Left colon (tissue), 2 donors: ENCODE measurements around the gene ZNF429. TPM values are rescaled to one million over a fixed set of nuclear protein-coding genes. Genes with fewer than 3 reads are reported as not detected.
"Not testable (repeated sequence)": the region's sequence is repeated elsewhere in the genome, so short reads cannot be mapped to it uniquely, and the experiment has no call there.

ENCODE experiments used
- ATAC-seq: fragments of 200-7000 bp; cut with Tn5 transposase; one replicate; pipeline ENCODE4 v1.9.1; 2020; ENCODE audit warnings: mild to moderate bottlenecking, moderate library complexity
- DNase-seq, 2 donors: peaks; one replicate each; pipeline ENCODE4 v3.0.0-alpha.2; 2020
- intact Hi-C, 2 donors: fragments of 100-400 bp; cut with DNase I in 1 of 2; cut with micrococcal nuclease in 1 of 2; formaldehyde crosslinking; loops; one replicate each; pipeline versions ENCODE4 v1.11.2 to v1.14.0; 2022; cut with DNase I, micrococcal nuclease
- total RNA-seq, 2 donors: library from RNA; stranded (reverse); fragmentation: NEBNext Ultra II Directional; extraction: Animal tissue kit (Norgen Biotek cat#: 25700); gene quantifications; one replicate each; pipeline ENCODE4 v1.2.1, GENCODE V29; 2021
- donor health status: DM: no; HTN: no; CAD: no.
- donor health status: DM: yes; HTN: yes; CAD: no.

Gene ZNF429
- total RNA-seq, 2 donors from 2014 or later: 9.0 to 11.4 TPM

DNA sequence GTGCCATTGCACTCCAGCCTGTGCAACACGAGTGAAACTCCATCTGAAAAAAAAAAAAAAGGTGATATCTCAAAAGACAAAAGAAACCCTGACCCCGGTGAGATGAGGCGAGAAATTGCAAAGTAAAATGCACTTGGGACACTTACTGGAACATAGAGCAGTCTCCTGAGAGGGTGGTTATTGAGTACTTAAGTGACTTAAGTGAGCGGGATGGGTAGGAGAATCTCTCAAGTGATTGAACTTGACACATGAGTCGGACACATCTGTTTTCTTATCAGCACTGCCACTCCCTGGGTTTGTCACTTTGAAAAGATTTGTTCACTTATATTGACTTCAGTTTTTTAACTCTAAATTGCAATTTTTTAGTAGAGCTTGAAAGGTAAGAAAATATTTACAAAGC lies 2.8 kb downstream of the ZNF429 start:
- ATAC-seq (no peak), DNase-seq (no peak)
- intact Hi-C loops: no loop called here

DNA sequence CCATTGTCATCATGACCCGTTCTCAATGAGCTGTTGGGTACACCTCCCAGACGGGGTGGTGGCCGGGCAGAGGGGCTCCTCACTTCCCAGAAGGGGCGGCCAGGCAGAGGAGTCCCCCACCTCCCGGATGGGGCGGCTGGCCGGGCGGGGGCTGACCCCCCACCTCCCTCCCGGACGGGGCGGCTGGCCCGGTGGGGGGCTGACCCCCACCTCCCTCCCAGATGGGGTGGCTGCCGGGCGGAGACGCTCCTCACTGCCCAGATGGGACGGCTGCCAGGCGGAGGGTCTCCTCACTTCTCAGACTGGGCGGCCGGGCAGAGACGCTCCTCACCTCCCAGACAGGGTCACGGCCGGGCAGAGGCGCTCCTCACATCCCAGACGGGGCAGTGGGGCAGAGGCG lies 5.7 kb downstream of the ZNF429 start:
- DNase-seq, ATAC-seq, intact Hi-C loops: not testable (repeated sequence)

DNA sequence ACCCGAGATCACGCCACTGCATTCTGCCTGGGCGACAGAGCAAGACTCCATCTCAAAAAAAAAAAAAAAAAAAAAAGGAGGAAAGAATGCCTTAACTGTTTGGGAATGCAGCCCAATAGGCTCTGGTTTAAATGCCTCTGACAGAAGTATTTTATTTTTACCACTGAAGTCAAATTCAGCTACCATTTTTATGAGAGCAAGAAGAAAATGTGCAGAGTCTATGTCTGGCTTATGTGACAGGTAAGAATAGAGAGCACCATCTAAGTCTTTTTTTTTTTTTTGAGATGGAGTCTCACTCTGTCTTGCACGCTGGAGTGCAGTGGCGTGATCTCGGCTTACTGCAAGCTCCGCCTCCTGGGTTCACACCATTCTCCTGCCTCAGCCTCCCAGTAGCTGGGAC lies 7.2 kb downstream of the ZNF429 start:
- DNase-seq, ATAC-seq, intact Hi-C loops: not testable (repeated sequence)

DNA sequence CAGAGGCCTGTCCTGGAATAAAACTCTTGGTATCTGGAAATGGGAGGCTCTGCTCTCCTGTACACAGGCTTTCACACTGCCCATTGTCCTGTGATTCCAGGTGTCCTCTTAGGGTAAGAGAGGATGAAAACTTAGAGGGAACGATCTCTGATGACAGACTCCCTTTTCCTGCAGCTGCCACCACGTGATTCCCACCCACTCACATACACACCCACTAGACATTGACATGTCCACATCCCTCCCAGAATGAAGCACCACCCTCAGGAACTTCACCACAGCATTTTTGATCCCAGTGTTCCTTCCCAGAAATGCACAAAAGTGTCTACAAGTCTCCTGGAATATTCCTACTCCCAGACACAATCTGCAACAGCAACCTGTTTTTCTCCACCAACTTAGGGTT lies 8.2 kb downstream of the ZNF429 start:
- DNase-seq (no peak), ATAC-seq (no peak)
- intact Hi-C loops: no loop called here

DNA sequence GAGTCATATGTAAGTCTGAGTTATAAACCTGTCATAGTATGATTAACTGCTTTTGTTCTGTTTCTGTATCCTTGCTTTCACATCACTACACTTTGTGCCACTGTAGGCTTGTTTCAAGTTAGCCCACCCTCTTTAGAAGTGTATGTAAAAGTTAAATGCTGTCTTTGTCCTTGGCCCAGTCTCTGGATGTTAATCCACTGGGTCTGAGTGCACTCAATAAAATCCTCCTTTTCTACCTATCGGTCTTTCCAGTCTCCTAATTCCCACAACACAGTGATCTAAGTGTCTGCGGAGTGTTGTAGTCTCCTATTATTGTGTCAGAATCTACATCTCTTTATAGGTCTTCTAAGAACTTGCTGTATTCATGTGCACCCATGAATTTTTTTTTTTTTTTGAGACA lies 14.1 kb downstream of the ZNF429 start:
- intact Hi-C loops: no loop called here
- DNase-seq: no peak
- no peak for ATAC-seq

DNA sequence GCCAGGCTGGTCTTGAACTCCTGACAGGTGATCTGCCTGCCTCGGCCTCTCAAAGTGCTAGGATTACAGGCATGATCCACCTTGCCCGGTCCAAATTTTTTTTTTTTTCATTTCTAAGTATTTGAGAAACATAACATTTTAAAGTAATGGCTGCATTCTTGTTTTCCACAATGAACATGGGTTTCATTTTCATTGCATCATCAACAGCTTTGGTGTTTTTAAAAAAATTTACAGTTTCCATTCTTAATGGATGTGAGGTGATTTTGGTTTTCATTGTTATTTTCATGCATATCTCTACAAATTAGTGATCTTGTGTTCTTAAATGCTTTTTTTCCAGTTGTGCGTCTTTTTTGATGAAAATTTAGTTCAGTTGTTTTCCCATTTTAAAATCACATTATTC lies 27.5 kb downstream of the ZNF429 start:
- ATAC-seq: no peak
- DNase-seq: no peak
- intact Hi-C loops: no loop called here

DNA sequence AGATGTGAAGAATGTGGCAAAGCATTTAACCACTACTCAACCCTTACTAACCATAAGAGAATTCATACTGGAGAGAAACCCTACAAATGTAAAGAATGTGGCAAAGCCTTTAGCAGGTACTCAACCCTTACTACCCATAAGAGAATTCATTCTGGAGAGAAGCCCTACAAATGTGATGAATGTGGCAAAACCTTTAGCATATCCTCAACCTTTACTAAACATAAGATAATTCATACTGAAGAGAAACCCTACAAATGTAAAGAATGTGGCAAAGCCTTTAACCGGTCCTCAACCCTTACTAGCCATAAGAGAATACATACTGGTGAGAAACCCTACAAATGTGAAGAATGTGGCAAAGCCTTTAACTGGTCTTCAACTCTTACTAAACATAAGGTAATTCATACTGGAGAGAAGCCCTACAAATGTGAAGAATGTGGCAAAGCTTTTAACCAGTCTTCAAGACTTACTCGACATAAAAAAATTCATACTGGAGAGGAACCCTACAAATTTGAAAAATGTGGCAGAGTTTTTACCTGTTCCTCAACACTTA lies 31.4 kb downstream of the ZNF429 start:
- DNase-seq, ATAC-seq, intact Hi-C loops: not testable (repeated sequence)

DNA sequence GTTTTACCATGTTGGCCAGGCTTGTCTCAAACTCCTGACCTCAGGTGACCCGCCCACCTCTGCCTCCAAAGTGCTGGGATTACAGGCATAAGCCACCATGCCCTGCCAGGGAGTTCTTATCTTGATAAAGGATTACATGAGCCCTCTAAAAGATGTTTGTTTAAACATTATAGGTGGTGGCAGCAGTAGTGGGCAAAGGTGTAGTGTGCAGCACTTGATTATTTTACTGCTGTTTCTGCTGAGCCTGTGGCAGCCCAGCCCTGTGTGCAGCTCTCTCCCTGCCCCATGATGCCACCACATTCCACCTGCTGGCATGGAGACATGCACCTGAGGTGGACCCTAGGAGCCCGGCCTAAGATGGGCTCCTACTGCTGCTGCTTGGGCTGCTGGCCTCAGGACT lies 54.0 kb downstream of the ZNF429 start:
- peak in 1 of 2 donors; percentile 15 for DNase-seq
- intact Hi-C loops: no loop called here
- peak; percentile 95 for ATAC-seq

DNA sequence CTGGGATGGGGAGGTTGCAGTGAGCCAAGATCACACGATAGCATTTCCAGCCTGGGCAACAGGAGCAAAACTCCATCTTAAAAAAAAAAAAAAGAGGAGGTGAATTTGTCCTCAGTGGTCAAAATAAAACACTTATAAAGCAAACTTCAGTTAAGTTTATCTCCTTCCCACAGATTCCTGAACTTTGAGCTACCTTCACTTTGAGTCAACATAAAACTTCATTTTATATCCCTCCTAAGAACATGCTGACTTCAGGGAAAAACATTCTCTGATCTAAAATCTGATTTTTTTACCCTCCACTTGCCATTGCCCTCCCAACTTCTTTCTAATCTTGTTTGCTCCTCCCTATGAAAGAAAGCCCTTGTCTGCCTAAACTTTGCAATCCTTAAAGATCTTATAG lies 59.0 kb downstream of the ZNF429 start:
- DNase-seq (no peak), ATAC-seq (peak; percentile 51)
- intact Hi-C loops: no loop called here

DNA sequence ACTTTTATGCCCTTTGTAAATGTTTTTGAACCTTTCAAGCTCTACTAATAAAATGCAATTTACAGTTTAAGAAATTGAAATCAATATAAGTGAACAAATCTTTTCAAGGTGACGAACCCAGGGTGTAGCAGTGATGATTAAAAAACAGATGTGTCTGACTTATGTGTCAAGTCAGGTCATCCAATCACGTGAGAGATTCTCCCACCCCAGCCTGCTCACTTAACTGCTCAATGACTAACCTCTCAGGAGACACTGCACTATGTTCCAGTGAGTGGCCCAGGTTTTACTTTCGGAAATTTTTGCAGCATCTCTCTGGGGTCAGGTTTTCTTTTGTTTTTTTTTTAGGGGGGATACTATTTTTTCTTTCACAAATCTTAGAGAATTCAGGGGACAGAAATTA lies 60.7 kb downstream of the ZNF429 start:
- intact Hi-C loops: no loop called here
- no peak for DNase-seq
- ATAC-seq: peak; percentile 58

DNA sequence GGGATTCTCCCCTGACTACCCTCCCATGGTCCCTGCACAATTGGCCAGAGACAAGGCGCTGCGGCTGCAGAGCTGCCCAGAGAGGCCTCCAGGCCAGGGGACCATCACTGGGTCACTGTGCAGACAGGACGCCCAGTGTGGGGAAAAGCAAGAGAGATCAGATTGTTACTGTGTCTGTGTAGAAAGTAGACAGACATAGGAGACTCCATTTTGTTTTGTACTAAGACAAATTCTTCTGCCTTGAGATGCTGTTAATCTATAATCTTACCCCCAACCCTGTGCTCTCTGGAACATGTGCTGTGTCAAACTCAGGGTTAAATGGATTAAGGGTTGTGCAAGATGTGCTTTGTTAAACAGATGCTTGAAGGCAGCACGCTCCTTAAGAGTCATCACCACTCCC lies 62.4 kb downstream of the ZNF429 start:
- intact Hi-C loops, ATAC-seq: not testable (repeated sequence)

DNA sequence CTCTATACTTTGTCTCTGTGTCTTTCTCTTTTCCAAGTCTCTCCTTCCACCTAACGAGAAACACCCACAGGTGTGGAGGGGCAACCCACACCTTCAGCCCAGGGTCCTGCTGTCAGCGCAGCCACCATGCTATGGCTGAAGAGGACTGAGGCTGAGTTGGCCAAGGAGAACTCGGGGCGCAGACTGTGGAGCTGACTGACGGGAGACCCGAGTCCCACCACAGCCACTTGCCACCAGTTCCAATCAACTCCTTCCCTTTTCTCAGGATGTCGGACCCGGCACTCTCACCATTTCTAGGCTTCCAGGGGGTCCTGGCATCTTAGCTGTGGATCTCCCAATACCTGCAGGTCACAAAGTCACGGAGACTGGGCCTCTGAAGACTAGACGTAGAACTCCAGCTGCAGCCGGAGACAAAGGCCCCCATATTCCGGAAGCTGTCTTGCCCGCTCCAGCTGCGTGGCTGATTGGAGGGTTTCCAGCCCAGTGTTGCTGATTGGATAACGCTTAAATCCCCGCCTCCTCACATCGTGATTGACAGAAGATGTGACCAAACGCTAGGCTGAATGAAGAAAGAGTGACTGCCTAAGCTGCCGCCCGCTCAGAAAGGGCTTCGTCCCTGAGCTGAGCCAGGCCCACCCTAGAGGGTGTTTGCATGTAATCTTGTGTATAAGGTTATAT lies 63.6 kb downstream of the ZNF429 start:
- intact Hi-C loops: no loop called here
- ATAC-seq: peak; percentile 92

More for the DNA sequence above, 62.4 kb downstream of the ZNF429 start:
- DNase-seq: not testable (repeated sequence)

DNA sequence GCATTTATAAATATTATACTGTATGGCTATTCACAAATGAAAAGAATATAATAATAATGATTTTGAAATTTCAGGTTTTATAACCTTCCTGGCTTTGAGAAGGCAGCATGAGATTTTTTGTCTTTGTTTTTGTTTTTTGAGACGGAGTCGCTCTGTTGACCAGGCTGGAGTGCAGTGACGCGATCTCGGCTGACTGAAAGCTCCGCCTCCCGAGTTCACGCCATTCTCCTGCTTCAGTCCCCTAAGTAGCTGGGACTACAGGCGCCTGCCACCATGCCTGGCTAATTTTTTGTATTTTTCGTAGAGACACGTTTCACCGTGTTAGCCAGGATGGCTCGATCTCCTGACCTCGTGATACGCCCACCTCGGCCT lies 64.1 kb downstream of the ZNF429 start:
- intact Hi-C loops: no loop called here
- peak in 1 of 2 donors; percentile 48 for DNase-seq
- ATAC-seq: peak; percentile 51

More for the DNA sequence above, 63.6 kb downstream of the ZNF429 start:
- DNase-seq: peak; percentile 74 to 81

DNA sequence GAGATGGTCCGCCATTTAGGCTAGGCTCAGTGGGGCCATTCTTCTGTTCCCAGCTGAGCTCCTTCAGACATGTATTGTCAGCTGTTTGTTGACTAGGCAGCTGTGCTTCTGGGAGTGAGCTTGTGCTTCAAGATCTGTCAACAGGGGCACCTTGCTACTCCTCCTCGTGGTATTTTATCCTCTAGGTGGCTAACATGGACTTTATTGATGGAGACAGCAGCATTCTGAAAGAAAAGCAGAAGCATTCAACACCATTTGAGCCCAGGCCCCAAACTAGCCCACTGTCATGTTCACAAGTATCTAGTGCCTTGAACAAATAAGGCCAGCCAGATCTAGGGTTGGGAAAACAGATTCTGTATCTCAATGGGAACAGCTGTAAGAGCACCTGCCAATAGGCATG lies 65.9 kb downstream of the ZNF429 start:
- ATAC-seq (no peak), DNase-seq (no peak)
- intact Hi-C loops: no loop called here

DNA sequence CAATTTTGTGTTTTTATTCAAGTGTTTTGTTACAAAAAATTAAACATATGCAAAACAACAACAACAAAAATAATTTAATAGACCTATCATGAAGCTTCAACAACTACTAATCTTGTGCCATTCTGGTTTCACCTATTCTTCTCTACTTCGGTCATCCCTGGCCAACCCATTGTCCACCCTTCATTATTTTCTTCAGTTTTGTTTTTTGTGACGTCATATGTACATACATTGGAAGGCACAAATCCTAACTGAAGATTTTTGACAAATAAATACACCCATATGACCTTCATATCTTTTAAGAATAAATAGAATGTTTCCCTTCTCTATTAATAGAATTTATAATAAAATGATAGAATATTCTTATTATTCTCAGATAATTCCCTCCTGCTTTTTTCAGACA lies 69.2 kb downstream of the ZNF429 start:
- intact Hi-C loops: no loop called here
- DNase-seq: no peak
- no peak for ATAC-seq

DNA sequence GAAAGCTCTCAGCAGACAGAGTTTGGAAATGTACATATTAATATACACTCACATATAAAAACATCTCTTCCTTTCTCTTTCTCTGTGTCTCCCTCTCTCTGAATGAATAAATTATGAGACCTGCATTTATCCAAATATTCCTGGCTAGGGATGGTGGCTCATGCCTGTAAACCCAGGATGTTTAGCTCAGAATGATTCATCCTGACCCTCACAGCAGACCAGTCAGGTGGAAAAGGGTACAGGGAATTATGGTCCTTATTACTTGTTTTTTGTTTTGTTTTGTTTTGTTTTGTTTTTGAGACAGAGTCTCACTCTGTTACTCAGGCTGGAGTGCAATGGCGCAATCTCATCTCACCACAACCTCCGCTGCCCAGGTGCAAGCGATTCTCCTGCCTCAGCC lies 71.1 kb downstream of the ZNF429 start:
- intact Hi-C loops: no loop called here
- DNase-seq (no peak), ATAC-seq (no peak)

DNA sequence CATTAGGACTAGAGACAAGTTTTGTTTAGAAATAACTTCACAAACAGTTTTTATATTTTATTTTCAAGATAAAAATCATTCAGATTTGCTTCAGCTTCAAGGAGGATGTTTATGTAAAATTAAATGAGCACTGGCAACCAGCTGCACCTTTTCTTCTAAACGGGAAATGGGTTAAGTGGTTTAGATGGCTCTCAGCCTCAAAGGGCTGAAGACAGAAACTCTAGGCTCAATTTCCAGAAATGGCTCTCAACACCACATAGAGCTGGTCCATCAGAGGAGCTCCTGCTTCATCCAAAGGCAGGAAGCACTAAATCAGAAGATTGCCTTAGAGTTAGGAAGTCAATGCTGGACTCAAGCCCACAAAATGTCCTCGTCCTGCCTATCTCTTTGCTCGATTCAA lies 74.7 kb downstream of the ZNF429 start:
- ATAC-seq: no peak
- DNase-seq: no peak
- intact Hi-C loops: no loop called here

DNA sequence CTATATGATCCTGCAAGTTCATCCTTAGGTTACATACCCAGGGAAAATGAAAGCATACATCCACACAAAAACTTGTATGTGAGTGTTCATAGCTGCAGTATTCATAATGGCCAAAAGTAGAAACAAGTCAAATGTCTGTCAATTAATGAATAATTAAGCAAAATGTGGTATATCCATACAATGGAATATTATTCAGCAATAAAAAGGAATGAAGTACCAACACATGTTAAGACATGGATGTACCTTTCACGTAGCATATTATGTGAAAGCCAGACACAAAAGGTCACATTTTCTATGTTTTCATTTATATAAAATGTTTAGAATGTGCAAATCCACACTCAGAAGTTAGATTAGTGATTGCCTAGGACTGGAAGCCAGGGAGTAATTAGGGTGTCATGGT lies 75.4 kb downstream of the ZNF429 start:
- ATAC-seq (no peak), DNase-seq (no peak)
- intact Hi-C loops: no loop called here

DNA sequence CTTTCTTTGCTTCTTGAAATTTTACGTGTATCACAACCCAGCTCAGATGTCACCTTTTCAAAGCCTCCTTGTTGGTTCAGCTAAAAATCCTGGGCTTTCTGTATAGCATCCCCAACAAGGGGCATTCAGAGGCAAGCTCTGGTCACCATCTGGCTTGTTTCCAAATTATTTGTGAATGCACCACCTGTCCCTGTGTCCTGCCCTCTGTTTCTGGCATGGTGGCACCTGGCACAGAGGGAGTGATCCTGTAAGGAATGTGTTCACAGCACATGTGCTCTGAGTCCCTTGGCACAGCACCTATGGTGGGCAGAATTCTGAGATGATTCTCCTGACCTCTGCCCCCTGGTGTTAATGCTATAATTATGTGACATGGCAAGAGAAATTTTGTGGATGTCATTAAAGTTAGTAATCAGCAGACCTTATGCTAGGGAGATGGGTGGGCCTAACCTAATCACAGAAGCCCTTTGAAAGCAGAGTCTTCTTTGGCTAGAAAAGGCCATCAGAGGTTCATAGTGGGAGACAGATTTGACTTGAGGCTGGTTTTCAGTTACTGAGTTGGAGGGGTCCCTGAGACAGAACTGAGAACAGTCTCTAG lies 76.3 kb downstream of the ZNF429 start:
- DNase-seq: no peak
- intact Hi-C loops: no loop called here
- ATAC-seq: no peak

DNA sequence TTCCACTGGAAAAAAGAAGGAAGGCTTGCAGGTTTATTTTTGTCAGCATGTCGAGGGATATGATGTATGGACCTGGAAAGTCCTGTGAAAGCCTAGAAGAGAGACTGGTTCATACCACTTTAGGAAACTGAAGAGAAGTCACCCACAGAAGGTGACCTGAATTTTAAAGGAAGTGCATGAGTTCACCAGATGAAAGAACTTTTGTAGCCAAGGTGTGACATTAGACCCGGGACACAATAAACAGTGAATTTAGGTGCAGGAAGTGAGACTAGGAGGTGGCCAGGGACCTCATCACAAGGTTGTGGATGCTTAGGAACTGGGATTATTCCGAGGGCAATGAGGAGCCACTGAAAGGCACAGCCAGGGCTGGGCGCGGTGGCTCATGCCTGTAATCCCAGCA lies 79.1 kb downstream of the ZNF429 start:
- peak; percentile 15 for ATAC-seq
- intact Hi-C loops: no loop called here

More for the DNA sequence above, 79.1 kb downstream of the ZNF429 start:
- no peak for DNase-seq
